SK-N-SH (cell line): ENCODE measurements around the gene DNM2. TPM values are rescaled to one million over a fixed set of nuclear protein-coding genes. Genes with fewer than 3 reads are reported as not detected.

ENCODE experiments used
- CTCF ChIA-PET: fragments of 300-600, 350-600 bp; formaldehyde crosslinking; extraction: SDS; loops from one replicate; lab custom pipeline; 2021; lab: Yijun Ruan, JAX
- POLR2A ChIA-PET: fragments of 350-600 bp; sonication (Branson Sonifier 250); formaldehyde crosslinking; extraction: SDS; loops from one replicate; lab custom pipeline; 2020; ENCODE audit warnings: antibody characterized with exemption, inconsistent platforms; lab: Yijun Ruan, JAX
- DNase-seq: peaks from one replicate; pipeline ENCODE4 v3.0.0; 2012
- H2AFZ ChIP-seq: fragments of 200-600 bp; sonication (generic); 2 replicates; pipeline ENCODE4 v1.8.1; 2016; ENCODE audit warnings: antibody characterized with exemption, mild to moderate bottlenecking, low read depth
- H3F3A ChIP-seq: fragments of 200-600 bp; sonication (generic); replicated peaks from 2 replicates; pipeline ENCODE3; 2016; ENCODE audit warnings: antibody characterized with exemption, mild to moderate bottlenecking; ENCODE audit not compliant: insufficient read depth
- H3K27ac ChIP-seq, 2 experiments: fragments of 200-500 bp in 1 of 2; fragments of 200-600 bp in 1 of 2; sonication (Bioruptor generic) in 1 of 2; sonication (generic), shearing (Covaris generic) in 1 of 2; 2 replicates each; pipeline versions ENCODE4 v1.5.1 to v1.6.1; 2014 to 2016; ENCODE audit warnings: low read depth in 2 of 2, inconsistent platforms in 1 of 2, low read length in 1 of 2, mild to moderate bottlenecking in 1 of 2, mixed read lengths in 1 of 2
- H3K27me3 ChIP-seq: fragments of 200-600 bp; sonication (generic), shearing (Covaris generic); 2 replicates; pipeline ENCODE4 v1.6.1; 2016; ENCODE audit warnings: mixed run types; ENCODE audit not compliant: insufficient read depth
- H3K36me3 ChIP-seq, 2 experiments: fragments of 200-500 bp in 1 of 2; fragments of 200-600 bp in 1 of 2; sonication (Bioruptor generic) in 1 of 2; sonication (generic) in 1 of 2; replicated peaks in 1 of 2; 2 replicates each; pipeline versions ENCODE3 to v1.5.1; 2014 to 2016; ENCODE audit warnings: low read length in 1 of 2, mild to moderate bottlenecking in 1 of 2; ENCODE audit not compliant: insufficient read depth in 2 of 2, control insufficient read depth in 1 of 2
- H3K4me1 ChIP-seq, 2 experiments: fragments of 200-500 bp in 1 of 2; fragments of 200-600 bp in 1 of 2; sonication (Bioruptor generic) in 1 of 2; sonication (generic), shearing (Covaris generic) in 1 of 2; 2 replicates each; pipeline versions ENCODE4 v1.5.1 to v1.6.1; 2014 to 2016; ENCODE audit warnings: low read depth in 1 of 2, low read length in 1 of 2, mixed run types in 1 of 2; ENCODE audit not compliant: insufficient read depth in 2 of 2, control insufficient read depth in 1 of 2
- H3K4me2 ChIP-seq: fragments of 200-600 bp; sonication (generic), shearing (Covaris generic); 2 replicates; pipeline ENCODE4 v1.6.1; 2017; ENCODE audit warnings: mixed run types
- H3K4me3 ChIP-seq, 2 experiments: fragments of 200-500 bp in 1 of 2; fragments of 200-600 bp in 1 of 2; sonication (Bioruptor generic) in 1 of 2; sonication (generic), shearing (Covaris generic) in 1 of 2; 2 replicates each; pipeline versions ENCODE4 v1.5.1 to v1.8.1; 2014 to 2016; ENCODE audit warnings: low read depth in 2 of 2, inconsistent platforms in 1 of 2, low read length in 1 of 2, mild to moderate bottlenecking in 1 of 2, mixed read lengths in 1 of 2, moderate library complexity in 1 of 2
- H3K79me2 ChIP-seq: fragments of 200-600 bp; sonication (generic); 2 replicates; pipeline ENCODE4 v1.8.1; 2017; ENCODE audit warnings: mild to moderate bottlenecking; ENCODE audit not compliant: insufficient read depth
- H3K9ac ChIP-seq: fragments of 200-600 bp; sonication (generic); 2 replicates; pipeline ENCODE4 v1.6.1; 2017; ENCODE audit warnings: mixed run types
- H3K9me2 ChIP-seq: fragments of 200-600 bp; sonication (generic); 2 replicates; pipeline ENCODE4 v1.6.1; 2017; ENCODE audit warnings: mixed run types
- H3K9me3 ChIP-seq: fragments of 200-600 bp; sonication (generic); 2 replicates; pipeline ENCODE4 v1.6.1; 2017; ENCODE audit warnings: mixed run types, mild to moderate bottlenecking, moderate library complexity
- H4K20me1 ChIP-seq: fragments of 200-600 bp; sonication (generic); 2 replicates; pipeline ENCODE4 v1.6.1; 2017; ENCODE audit warnings: mild to moderate bottlenecking, mixed run types; ENCODE audit not compliant: insufficient read depth
- CTCF ChIP-seq: fragments of 200-600 bp; sonication (generic); IDR thresholded peaks from 2 replicates; pipeline ENCODE4 v1.6.1; 2017; ENCODE audit warnings: antibody characterized with exemption, mild to moderate bottlenecking, moderate library complexity
- EP300 ChIP-seq, 2 experiments: IDR thresholded peaks; 2 replicates each; pipeline versions ENCODE4 v1.4.0 to v1.6.1; 2012; ENCODE audit warnings: borderline replicate concordance in 1 of 2, low read depth in 1 of 2, low read length in 1 of 2
- EZH2phosphoT487 ChIP-seq: fragments of 200-600 bp; sonication (generic); IDR thresholded peaks from 2 replicates; pipeline ENCODE4 v1.6.1; 2017; ENCODE audit warnings: low read depth, mixed run types, mild to moderate bottlenecking, antibody characterized with exemption, moderate library complexity, borderline replicate concordance
- FOXJ3 ChIP-seq: sonication (generic); formaldehyde crosslinking; IDR thresholded peaks from 2 replicates; pipeline ENCODE4 v1.5.1; 2020; ENCODE audit warnings: mild to moderate bottlenecking, missing genetic modification reagents
- GATA2 ChIP-seq: sonication (generic); formaldehyde crosslinking; IDR thresholded peaks from 2 replicates; pipeline ENCODE4 v1.5.0; 2020; ENCODE audit warnings: mild to moderate bottlenecking, missing genetic modification reagents
- IRF3 ChIP-seq: fragments of 150-350 bp; IDR thresholded peaks from 2 replicates; pipeline ENCODE4 v1.6.1; 2016; ENCODE audit warnings: mild to moderate bottlenecking, low read depth, low read length
- JUND ChIP-seq: IDR thresholded peaks from 2 replicates; pipeline ENCODE4 v1.4.0; 2012
- MAX ChIP-seq: IDR thresholded peaks from 2 replicates; pipeline ENCODE4 v1.4.0; 2012; ENCODE audit warnings: low read depth
- PBX3 ChIP-seq: IDR thresholded peaks from 2 replicates; pipeline ENCODE4; 2012
- POLR2AphosphoS5 ChIP-seq: IDR thresholded peaks from 2 replicates; pipeline ENCODE4 v1.6.1; 2012; ENCODE audit warnings: low read depth, low read length
- RFX5 ChIP-seq: IDR thresholded peaks from 2 replicates; pipeline ENCODE4 v1.6.1; 2012; ENCODE audit warnings: mild to moderate bottlenecking, improper control_type of control experiment, low read length
- RXRA ChIP-seq: IDR thresholded peaks from 2 replicates; pipeline ENCODE4 v1.4.0; 2012; ENCODE audit warnings: low read depth, mild to moderate bottlenecking, borderline replicate concordance
- WGBS: methylation state at CpG from one replicate; pipeline ENCODE4 v1.1.6; 2017; ENCODE audit warnings: low lambda C conversion rate; 5-methylcytosine and 5-hydroxymethylcytosine counted together
- polyA plus RNA-seq, 3 experiments: library from polyadenylated mRNA; depleted of rRNA; stranded (reverse); fragments of >200 nt; gene quantifications; 2 replicates each; pipeline ENCODE4 v1.2.3, GENCODE V29; 2012

The DNM2 gene
- polyA plus RNA-seq, 1 of the 3 experiments (the other 2 are of a cell fraction) = 52.5 TPM

GRCh38 chr19:10809651-10810285, 91.9 kb downstream of the DNM2 start:
- H3K9ac ChIP-seq = no peak overlapping the region
- H2AFZ ChIP-seq = no peak overlapping the region
- H3K4me2 ChIP-seq = no peak overlapping the region
- H3K36me3 ChIP-seq = peaks cover 6 to 30% of the 10 kb centered on the region in 2 experiments
- H3K4me1 ChIP-seq = peaks cover 10 to 18% of the 10 kb centered on the region in 2 experiments; a peak in 3 of 4 replicates
- no peak overlapping the region for H3K4me3 ChIP-seq
- WGBS = 91% methylated on average over 5 of the region's 15 CpGs
- TF ChIP-seq RFX5 = no peak
- TF ChIP-seq EP300 (IDR thresholded peaks at IDR 0.05; ENCODE audit: borderline replicate concordance in 1 of 2, low read depth in 1 of 2, low read length in 1 of 2) = no peak
- TF ChIP-seq CTCF = no peak
- TF ChIP-seq JUND = no peak
- TF ChIP-seq MAX = no peak
- TF ChIP-seq PBX3 = no peak
- no peak for TF ChIP-seq GATA2 (CRISPR knock-in tag)
- no peak for TF ChIP-seq EZH2phosphoT487
- H3K9me2 ChIP-seq = no peaks in the 10 kb centered on the region
- ChIA-PET CTCF (interaction anchor here (1.3 kb wide), 1 partner anchor 11 kb away, joined by 4 read pairs; no protein-coding TSS in a partner anchor), POLR2A (no interaction called here)
- no peaks in the 10 kb centered on the region for H3K9me3 ChIP-seq
- H3K27ac ChIP-seq = no peak overlapping the region; a peak in 1 of 4 replicates
- DNase-seq = no peak
- H3K27me3 ChIP-seq = no peaks in the 10 kb centered on the region
- peaks cover 7% of the 10 kb centered on the region for H3K79me2 ChIP-seq
- H3F3A ChIP-seq = peaks cover 10% of the 10 kb centered on the region
- H4K20me1 ChIP-seq = no peaks in the 10 kb centered on the region

GRCh38 chr19:10811391-10812111, 93.7 kb downstream of the DNM2 start:
- peaks cover 20 to 26% of the 10 kb centered on the region in 2 experiments; a peak in 3 of 4 replicates for H3K4me1 ChIP-seq
- ChIA-PET POLR2A (no interaction called here), CTCF (interaction anchor here (1.2 to 1.5 kb wide), 2 partner anchors 17 to 44 kb away, joined by 4 read pairs; no protein-coding TSS in a partner anchor)

More at GRCh38 chr19:10811391-10812111, 93.7 kb downstream of the DNM2 start:
- Histone ChIP-seq H3K79me2 (peaks cover 23% of the 10 kb centered on the region), H3K36me3 (peaks cover 6 to 23% of the 10 kb centered on the region in 2 experiments), H2AFZ (no peak overlapping the region), H3K9me2 (no peaks in the 10 kb centered on the region), H3K27ac (peak overlapping the region in 1 of 2 experiments; percentile 6; a peak in 1 of 4 replicates), H3K9me3 (no peaks in the 10 kb centered on the region), H3K4me3 (no peak overlapping the region), H4K20me1 (no peaks in the 10 kb centered on the region), H3K27me3 (no peaks in the 10 kb centered on the region), H3F3A (peaks cover 10% of the 10 kb centered on the region), H3K4me2 (no peak overlapping the region), H3K9ac (no peak overlapping the region)
- TF ChIP-seq RXRA (no peak), IRF3 (no peak), FOXJ3 (CRISPR knock-in tag) (no peak), EZH2phosphoT487 (no peak), POLR2AphosphoS5 (no peak), GATA2 (CRISPR knock-in tag) (no peak), CTCF (no peak)
- no peak for DNase-seq
- WGBS = 95% methylated on average over 6 of the region's 17 CpGs
